Suppressor macrophage (primary cell): ENCODE data around the gene STX1B.
"Not testable (repeated sequence)": the region's sequence is repeated elsewhere in the genome, so short reads cannot be mapped to it uniquely, and the experiment has no call there.

Experiments used
- DNase-seq, 4 experiments: peaks; one replicate each; pipeline ENCODE4 v3.0.0-alpha.2; 2020 to 2022

STX1B gene

DNA sequence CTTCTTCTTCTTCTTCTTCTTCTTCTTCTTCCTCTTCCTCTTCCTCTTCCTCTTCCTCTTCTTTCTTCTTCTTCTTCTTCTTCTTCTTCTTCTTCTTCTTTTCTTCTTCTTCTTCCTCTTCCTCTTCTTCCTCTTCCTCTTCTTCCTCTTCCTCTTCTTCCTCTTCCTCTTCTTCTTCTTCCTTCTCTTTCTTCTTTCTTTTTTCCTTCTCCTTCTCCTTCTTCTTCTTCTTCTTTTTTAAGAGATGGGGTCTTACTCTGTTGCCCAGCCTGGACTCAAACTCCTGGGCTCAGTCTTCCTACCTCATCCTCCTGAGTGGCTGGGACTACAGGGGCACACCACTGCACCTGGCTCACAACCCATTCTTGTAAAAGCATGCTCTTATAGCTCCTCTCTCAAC is 2.9 kb upstream of the STX1B start:
- not testable (repeated sequence) for DNase-seq

DNA sequence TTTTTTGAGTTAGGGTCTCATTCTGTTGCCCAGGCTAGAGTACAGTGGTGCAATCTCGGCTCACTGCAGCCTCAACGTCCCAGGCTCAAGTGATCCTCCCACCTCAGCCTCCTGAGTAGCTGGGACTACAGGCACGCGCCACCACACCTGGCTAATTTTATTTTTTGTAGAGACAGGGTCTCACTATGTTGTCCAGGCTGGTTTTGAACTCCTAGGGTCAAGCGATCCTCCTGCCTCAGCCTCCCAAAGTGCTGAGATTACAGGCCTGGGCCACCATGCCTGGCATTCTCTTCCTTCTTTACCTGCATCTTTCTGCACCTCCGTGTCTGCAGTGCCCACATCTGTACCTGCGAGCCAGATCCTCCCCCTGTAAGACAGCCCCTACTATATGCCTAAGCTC is 1.4 kb upstream of the STX1B start:
- DNase-seq = not testable (repeated sequence)

- DNase-seq = no peak
These were observed 399 bp downstream of the STX1B start for GRCh38 chr16:31009894-31010584.

DNA sequence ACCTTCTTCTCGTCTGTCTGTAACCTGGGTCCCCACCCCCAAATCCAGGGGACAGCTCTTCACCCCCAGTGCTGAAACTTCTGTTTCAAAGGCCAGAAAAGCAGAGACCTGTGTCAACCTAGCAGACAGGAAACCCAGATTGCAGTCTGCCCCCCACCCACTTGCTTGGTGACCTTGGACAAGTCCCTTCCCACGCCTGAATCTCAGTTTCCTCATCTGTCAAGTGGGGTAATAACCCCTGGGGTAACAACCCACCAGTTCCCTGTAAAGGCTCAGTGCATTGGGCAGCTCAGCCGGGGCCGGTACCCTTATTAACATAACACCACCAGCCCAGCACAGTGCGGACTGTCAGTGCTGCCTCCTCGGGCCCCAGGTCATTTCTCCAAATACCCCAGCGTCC is 1.3 kb downstream of the STX1B start:
- peak in 1 of 4 experiments; percentile 39 for DNase-seq

DNA sequence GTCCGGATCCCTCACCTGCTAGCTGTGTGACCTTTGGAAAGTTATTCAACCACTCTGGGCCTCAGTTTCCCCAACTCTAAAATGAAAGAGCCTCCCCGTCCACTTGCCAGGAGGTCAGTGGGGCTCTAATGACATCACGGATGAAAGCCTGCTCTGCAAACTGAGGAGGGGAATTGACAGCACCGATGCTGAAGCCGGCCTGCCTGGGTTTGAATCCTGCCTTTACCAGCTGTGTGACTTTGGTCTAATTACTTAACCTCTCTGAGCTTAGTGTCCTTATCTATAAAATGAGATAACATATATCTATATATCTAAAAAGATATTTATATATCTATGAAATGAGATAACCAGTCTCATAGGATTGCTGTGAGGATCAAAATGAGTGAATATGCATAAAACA is 1.9 kb downstream of the STX1B start:
- no peak for DNase-seq

GRCh38 chr16:31008149-31008548 is 2.3 kb downstream of the STX1B start:
- DNase-seq = no peak

GRCh38 chr16:31007684-31008083 is 2.8 kb downstream of the STX1B start:
- no peak for DNase-seq

- DNase-seq = no peak
These were observed 3.8 kb downstream of the STX1B start for GRCh38 chr16:31006589-31006988.

GRCh38 chr16:31006086-31006385 is 4.4 kb downstream of the STX1B start:
- no peak for DNase-seq

DNA sequence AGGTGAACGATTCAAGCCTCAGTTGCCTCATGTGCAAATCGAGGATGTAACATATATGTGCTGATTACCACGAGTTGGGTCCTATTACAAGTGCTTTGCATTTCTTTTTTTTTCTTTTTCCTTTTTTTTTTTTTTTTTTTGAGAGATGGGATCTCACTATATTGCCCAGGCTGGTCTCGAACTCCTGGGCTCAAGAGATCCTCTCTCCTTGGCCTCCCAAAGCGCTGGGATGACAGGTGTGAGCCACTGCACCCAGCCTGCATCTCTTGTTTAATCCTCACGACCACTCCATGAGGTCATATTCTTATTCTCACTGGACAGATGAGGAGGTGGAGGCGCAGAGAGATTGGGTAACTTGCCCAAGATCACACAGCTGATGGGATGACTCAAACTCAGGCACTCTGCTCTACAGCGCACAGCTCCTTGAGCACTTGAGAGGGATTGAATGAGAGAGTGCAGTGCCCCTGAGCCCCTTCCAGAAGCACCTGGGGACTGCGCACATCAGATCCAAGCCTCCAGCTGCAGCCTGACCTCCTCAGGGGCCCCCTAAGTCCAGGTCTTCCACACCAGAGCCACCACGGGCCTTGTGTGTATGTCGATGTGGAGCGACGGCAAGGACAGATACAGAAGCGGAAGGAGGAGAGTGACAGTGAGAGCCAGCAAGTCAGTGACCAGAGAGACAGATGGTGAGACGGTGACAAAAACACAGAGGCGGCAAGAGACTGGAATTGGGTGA is 4.9 kb downstream of the STX1B start:
- DNase-seq = peak; percentile 54 to 79 (median 76)

DNA sequence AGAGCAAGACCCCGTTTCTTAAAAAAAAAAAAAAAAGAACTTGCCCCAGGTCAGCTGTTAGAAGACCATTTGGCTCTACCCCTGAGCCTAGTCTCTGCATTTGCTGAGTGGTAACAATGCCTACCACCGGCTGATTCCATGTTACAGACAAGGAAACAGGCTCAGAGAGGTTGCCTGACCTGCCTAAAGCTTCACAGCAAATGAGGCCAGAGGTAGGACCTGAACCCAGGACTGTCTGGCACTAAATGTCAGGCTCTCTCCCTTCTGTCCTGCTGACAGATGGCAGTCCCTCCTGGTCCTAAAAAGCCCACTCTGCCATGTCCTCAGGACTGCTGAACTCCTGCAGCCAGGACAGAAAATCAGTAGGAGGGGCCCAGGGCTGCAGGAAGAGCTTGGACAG is 5.8 kb downstream of the STX1B start:
- DNase-seq = no peak

- DNase-seq = no peak
These were observed 6.7 kb downstream of the STX1B start for GRCh38 chr16:31003744-31004143.

DNA sequence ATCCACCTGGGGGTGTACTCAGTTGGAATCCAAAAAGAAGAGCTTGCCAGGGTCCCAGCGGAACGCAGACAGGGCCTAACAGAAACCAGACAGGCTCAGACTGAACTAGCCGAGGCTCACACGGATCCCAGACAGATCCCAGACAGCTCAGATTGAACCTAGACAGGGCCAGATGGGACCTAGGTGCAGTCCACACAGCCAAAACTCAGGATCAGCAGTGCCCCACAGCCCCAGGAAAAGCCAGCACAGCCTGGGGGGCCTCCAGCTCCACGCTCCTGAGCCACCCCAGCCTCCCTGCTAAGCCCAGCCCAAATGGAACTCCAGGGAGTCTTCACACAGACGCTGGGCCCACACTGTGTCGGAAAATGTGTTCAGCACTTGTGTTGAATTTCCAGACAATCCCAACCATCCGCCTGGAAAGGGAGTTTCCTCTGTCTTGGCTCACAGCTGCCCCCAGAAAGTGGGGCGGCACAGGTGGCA is 7.5 kb downstream of the STX1B start:
- DNase-seq = no peak

GRCh38 chr16:31002250-31002700 is 8.2 kb downstream of the STX1B start:
- DNase-seq = no peak

DNA sequence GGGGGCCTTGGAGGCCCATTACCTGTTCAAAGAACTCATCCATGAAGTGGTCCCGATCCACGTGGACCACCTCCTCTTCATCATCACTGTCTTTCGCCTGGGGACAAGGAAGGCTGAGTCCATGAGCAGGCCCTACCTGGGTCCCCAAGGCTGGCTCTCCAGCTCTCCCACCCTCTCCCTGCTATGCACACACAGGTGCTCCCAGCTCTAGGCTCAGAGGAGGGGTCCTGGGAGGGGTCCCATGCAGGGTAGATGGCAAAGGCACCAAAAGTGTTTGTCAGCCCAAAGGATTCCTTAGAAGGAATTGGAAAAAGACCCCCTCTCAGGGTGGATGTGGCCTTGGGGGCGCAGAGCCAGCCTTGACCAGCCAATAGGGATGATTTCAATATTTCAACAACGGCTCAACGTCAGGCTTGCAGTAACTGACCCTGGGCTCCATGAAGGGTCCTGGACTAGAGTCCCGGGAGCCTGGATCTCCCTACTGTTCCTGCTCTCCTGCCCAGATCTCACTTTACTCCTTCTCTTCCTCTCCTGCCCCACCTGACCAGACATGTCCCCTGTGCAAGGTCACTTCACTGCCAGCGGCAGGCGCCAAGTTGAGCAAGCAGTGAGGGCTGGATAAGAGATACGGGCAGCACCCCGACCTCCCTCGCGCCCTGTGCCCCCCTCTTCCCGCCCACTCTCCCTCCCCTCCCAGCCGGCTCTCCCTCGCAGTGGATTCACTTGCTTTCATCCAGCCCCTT is 8.8 kb downstream of the STX1B start:
- no peak for DNase-seq

DNA sequence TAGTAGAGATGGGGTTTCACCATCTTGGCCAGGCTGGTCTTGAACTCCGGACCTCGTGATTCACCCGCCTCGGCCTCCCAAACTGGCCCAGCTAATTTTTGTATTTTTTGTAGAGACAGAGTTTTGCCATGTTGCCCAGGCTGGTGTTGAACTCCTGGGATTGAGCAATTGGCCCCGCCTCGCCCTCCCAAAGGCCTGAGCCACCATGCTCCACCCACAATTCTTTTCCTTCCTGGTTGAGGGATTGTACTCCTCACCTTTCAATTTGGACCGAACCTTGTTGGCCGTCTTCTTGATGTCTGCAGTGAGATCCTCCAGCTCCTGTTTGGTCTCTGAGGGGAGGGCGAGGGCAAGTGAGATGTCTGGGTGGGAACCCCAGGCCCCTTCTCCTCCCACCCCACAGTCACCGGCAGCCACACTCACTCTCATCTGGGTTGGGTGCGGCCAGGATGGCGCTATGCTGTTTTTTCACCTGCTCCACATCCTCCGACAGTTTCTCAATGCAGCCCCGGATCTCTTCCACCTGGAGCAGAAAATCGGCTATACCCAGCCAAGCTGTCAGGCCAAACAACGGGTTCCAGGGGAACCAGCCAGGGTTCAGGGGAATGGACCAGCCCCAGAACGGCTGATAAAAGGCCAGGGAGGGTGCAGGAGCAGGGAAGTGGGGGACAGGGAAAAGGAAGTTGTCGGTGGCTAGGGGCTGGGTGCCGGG is 9.6 kb downstream of the STX1B start:
- peak in 2 of 4 experiments; percentile 43 to 49 for DNase-seq

DNA sequence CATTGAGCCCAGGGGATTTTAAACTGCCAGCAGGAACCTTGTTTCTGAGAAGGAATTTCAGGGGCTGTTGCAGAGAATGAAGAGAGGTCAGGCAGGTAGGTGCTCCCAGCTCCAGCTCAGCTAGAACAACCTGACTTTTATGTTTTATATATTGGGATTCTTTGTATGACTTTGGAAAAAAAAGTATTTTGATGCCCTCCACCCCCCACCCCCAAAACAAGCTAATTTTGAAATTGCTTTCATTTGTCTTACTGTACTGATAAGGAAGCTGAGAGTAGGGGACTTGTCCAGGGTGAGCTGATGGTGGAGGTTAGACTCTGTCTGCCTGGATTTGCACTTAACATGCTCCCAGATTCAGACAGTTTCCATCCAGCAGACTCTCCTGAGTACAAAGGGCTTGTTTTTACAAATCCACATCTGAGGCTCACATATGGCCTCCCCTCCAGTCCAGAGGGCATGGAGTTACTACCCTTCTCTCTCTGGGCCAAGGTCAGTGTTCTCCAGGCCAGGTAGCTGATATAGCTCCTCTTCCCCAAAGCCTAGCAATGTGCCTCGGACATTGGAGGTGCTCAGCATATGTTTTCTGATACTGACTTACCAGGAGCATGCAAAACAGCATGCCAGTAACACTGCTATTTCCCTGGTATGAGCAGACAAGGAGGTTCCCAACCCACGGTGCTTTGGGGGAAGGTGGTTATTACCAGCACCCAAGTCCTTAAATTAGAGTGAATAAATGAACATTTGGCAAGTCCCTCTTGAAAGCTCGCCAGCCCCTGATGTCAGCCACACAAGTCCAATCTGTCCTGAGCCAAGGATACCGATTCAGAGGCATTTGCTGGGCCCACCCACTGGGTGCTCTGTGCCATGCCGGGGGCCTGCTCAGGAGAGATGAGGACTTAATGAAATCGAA is 11.3 kb downstream of the STX1B start:
- DNase-seq = no peak

DNA sequence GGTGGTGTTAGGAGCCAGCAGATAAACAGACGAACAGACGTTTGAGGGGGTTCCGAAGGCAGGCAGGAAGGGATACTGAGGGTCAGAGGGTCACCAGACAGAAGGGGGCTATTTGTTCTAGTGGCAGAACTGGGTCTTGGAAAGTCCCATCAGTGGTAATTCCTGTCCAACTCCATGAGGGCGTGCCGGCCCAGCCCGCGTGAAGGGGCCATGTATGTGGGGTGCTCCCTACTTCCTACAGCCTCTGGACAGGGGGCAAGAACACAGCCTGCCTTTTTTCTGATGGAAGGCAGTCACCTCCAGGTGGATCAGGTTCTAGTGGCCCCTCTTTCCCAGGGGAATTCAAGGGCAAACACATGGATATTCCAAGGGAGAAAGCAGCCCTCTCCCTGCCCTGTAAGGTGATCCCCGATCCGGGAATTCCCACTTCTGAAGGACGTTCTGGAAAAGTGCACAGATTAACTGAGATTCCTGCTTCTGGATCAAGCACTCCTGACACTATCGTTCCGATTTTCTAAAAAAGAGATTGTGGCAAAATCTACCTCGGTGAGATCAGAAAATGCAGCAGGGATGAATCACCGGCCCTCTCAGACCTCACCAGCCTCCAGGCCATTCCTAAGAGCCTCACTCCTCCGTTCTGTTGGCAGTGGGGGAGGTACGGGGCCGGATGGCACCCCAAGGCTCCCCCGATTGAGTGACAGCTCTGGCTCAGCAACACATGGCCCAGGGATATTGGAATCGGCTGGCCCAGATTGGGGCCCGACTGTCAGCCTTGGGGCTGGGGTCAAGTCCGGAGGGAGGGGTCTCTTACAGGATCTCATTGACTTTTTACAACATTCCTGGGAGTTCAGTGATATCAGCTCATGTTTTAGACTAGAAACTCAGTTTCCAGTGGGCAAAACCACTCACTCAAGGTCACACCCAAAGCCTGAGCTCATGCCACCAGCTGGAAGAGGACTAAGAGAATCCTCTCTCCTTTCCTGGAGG is 12.4 kb downstream of the STX1B start:
- no peak for DNase-seq

DNA sequence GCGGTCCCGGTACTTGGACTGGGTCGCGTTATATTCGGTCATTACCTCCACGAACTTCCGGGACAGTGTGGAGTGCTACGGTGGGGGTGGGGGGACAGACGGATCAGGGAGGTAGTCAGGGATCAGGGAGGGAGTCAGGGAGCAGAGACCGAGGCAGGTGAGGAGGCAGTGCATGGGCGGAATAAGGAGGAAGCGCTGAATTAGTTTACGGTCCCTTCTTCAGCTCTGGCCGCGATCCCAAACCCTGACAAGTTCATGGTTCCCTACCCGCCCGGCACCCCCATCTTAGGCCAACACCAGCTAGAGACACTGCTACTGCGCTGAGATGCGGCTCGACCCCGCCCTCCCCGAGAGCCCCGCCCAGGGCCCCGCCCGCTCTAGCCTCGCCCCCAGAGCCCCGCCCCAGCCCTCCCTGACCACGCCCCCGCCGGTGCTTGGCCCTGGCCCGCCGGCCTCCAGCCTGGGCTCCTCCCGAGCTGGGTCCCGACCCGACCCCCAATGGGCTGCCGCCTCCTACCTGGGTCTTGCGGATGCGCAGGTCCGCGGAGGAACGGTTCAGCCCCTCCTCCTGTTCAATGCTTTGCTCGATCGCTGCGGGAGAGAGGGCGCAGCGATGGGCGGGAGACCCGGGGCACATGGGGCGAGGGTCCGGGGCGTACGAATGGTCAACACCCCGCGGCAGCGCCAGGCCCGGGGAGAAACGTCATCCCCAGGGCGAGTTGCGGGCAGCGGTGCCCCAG is 13.3 kb downstream of the STX1B start:
- peak; percentile 87 to 97 (median 93) for DNase-seq
